Measurements from ENCODE around the gene ASPG. TPM values are rescaled to one million over a fixed set of nuclear protein-coding genes. Genes with fewer than 3 reads are reported as not detected.

Gene ASPG
- total RNA-seq, 1 donor from 2014 or later = not detected

Other genes starting within 250 kb of the ASPG start
- 7.3 and 10.5 TPM in 2 replicates for gene PPP1R13B, start 238.1 kb upstream of the ASPG start, total RNA-seq
- gene TDRD9, start 157.2 kb upstream of the ASPG start, total RNA-seq = 6.5 and 7.3 TPM in 2 replicates
- not detected in 2 replicates for gene RD3L, start 143.2 kb upstream of the ASPG start, total RNA-seq
- 0.21 and 0.48 TPM in 2 replicates for gene KIF26A, start 52.9 kb downstream of the ASPG start, total RNA-seq